GM18909 (cell line): ENCODE data around the gene PRORP.
"Not testable (repeated sequence)": the region's sequence is repeated elsewhere in the genome, so short reads cannot be mapped to it uniquely, and the experiment has no call there.

Experiments
- ATAC-seq: cut with Tn5 transposase; IDR thresholded peaks from one replicate; pipeline ENCODE4 v1.9.1; 2021; ENCODE audit warnings: mild to moderate bottlenecking; ENCODE audit not compliant: unreplicated experiment, poor library complexity

PRORP gene

DNA sequence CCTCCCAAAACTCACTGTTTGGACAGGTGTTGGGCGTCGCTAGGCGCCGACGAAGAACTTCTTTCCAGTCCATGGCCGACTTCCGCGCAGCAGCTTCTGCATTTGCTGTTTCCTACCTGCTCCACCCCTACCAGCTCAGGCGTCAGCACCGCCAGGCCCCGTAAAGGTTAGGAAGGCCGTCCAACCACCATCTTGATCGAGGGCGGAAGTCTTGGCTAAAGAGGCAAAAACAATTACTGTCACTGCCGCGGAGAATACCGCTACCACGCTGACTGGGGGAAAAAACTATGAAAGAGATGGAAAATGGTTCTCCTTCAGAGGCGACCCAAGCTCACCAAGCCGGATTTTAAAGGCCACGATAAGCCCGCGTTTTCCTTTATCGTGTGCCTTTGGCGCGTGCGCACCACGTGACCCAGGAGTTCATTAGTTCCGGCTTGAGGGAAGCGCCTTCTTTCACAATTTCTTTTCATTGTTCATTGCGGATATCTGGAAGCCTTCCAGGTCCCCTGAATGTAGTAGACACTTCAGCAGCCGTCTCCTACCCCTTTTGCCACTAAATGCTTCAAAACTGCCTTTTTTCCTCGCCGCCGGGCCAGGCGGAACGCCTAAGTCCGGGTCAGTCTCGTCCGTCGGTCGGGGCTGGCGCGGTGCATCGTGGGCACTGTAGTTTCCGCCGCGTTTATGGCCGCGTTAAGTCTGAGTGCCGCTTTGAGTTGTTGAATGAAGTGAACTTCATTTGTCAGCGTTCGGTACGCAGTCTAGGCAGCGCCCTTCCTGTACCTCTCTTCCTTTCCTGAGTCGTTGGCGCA is at the start of gene PRORP, which contains the start of gene PPP2R3C:
TSS of gene PRORP (plus strand) at position 666 of the 809 bp plus-strand sequence. CDS start 694 bp downstream, outside the sequence.
TSS of gene PPP2R3C (minus strand) at position 104 of the 809 bp plus-strand sequence. CDS start at position 73, 31 bp downstream.
- ATAC-seq = peak; percentile 86

DNA sequence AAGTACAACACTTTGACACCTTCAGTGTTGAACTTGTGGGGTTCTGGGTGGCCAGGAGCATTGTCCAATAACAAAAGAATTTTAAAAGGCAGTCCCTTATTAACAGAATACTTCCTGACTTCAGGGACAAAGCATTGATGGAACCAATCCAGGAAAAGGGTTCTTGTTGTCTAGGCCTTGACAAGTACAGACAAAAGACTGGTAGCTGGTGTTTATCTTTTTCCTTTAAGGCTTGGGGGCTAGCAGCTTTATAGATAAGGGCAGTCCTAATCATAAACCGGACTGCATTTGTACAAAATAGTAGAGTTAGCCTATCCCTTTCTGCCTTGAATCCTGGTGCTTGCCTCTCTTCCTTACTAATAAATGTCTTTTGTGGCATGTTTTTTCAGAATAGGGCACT is 48.9 kb upstream of the PRORP start:
- no peak for ATAC-seq

DNA sequence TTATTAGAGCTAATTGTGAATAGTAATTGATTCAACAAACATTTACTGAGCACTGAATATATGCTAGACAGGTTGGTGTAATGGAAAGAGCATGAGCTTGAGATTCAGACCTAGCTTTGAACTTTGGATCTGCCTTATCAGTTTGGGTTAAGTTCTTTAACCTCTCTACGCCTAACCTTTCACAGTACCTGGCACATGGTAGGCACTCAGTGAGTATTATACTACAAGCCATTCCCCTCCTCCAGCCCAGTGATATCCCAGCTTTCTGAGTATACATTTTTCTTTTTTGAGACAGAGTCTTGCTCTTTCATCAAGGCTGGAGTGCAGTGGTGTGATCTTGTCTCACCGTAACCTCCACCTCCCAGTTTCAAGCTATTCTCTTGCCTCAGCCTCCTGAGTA is 44.3 kb upstream of the PRORP start:
- no peak for ATAC-seq

DNA sequence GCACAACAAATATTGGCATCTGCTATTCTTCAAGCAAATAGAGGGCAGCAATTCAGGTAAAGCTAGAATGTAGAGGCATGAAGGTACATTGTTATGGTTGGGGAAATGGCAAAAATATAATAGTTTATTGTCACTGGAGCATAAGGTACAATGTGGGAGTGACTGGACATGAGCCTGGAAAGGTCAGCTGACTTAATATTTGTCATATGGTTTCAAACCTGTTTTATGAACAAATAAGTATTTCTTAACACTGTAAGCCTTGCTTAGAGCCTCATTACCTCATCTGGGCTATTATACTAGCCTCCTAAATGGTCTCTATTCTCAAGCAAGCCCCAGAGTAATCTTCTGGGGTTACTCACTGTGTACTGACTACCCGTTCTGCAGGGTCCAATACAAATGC is 42.6 kb upstream of the PRORP start:
- no peak for ATAC-seq

DNA sequence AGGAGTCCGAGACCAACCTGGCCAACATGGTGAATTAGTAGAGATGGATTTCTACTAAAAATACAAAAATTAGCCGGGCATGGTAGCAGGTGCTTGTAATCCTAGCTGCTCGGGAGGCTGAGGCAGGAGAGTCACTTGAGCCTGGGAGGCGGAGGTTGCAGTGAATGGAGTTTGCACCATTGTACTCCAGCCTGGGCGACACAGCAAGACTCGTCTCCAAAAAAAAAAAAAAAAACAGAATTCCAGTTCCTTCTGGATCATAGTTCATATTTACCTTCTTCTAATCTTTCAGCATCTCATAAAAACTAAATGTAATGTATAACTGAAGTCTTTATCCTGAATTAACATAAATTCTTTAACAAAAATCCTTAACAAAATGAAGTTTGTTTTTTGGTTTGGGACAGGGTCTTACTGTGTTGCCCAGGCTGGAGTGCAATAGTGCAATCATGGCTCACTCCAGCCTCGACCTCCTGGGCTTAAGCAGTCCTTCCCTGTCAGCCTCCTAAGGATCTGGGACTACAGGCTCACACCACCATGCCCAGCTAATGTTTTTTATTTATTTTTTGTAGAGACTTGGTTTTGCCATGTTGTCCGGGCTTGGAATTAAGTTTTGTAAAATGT is 38.7 kb upstream of the PRORP start:
- no peak for ATAC-seq

DNA sequence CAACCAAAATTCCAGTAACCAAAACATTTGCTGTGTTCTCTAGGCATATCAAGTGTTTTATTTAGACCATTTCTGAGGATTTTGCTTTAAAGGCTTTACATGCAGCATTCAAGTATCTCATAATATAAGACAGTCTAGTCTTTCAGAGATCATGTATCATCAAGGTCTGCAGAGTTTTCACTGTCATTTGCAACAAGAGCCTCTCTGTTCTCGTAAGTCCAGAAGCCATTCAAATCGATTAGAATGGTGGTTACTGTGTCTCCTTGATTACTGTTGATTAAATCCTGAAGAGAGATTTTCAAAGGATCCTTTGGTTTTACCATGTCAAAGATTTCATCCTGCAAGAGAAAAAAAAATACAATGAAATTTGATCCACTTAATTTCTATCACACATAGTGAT is 36.9 kb upstream of the PRORP start:
- no peak for ATAC-seq

DNA sequence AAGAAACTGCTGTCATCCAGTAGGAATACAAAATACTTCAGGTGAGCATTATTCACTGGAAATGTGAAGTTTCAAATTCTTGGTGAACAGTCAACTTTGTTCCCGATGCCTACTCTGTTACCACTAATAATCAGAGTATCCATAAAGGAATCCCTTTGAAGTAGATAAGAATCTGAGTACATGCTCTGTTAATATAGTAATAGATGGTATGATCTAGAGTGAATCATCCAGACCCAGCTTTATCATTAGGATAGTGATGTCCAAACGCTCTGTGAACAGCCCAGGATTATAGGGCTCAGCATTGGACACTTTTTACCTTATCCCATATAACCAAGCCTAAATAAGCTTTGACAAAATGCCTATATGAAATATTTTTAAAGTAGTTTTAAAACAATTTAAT is 33.8 kb upstream of the PRORP start:
- no peak for ATAC-seq

DNA sequence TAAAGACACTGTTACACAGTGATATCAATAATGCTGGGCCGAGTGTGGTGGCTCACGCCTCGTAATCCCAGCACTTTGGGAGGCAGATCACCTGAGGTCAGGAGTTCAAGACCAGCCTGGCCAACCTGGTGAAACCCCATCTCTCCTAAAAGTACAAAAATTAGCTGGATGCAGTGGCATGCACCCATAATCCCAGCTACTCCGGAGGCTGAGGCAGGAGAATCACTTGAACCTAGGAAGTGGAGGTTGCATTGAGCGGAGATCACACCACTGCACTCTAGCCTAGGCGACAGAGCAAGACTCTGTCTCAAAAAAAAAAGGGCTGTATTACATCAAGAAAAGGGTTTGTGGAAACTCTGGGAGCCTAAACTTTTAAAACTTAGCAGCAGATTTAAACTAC is 27.7 kb upstream of the PRORP start:
- ATAC-seq = not testable (repeated sequence)

DNA sequence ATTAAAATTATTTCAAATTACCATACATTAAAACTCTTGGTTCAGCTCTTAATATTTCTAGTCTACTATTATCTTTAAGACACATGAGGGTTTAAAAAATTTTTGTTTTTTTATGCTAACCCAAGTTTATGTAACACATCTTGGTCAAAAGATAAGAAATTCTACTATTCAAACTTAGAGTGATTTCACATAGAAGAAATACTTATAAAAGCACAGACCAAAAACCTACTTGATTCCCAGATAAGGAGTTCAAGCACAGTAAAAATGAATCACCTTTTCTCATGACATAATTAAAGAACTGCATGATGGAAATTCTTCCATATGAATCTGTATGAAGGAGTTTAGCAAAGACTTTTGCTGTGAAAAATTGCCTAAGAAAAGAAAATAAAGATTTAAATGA is 14.5 kb upstream of the PRORP start:
- no peak for ATAC-seq

DNA sequence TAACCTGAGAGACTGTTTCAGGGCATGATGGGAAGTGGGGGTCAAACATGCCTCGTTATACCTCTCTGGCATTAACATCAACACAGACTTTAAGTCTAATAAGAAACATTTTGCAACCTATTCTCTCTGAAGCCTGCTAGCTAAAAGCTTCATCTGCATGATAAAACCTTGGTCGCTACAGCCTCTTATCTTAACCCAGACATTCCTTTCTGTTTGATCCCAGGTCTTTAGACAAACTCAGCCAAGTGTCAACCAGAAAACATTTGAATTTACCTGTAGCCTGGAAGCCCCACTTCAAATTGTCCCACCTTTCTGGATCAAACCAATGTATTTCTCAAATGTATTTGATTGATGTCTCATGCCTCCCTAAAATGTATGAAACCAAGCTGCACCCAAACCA is 9.7 kb upstream of the PRORP start:
- no peak for ATAC-seq

DNA sequence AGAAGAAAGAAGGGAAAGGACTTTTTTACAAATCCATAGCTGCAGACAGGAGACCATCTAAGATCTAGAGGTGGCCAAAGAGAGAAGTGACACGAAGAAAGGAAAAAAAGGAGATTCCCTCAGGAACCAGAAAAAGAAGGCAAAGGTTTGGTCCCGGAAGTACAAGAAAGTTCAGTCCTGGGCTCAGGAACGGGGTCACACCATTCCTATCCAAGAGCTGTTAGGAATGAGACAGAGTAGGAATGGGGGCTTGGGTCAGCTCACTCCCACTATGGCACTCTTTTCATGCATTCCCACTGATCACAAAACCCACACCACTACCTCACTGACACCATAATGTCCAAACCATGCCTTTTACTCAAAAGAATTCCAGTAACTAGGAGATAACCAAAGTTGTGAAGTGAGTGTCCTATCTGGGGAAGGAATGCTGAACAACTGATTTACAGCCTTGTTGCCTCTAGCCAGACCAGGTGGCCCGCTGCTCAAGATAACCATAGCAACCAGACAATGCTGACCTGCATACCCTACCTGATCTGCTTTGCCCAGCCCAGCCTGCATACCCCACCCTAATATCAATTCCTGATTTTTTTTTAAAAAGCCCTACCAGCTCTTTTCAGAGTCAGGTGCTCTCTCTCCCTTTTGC is 8.9 kb upstream of the PRORP start:
- no peak for ATAC-seq

DNA sequence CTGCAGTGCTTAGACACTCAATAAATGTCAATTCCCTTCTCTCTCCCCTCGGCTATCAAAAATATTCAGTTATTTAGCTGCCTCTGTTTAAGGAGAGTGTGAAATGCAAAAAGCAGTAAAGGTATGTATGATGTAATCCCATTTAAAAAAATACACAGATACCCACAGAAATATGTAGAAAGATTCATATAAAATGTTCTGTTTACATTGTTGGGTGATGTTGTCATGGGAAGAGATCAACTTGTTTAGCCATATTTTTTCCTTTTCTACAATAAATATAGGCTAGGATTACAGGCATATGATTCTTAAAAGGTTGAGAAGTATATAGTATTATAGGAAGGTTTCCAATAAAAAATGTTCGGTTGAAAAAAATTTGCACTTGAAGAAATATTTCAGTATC is 8.3 kb upstream of the PRORP start:
- no peak for ATAC-seq

DNA sequence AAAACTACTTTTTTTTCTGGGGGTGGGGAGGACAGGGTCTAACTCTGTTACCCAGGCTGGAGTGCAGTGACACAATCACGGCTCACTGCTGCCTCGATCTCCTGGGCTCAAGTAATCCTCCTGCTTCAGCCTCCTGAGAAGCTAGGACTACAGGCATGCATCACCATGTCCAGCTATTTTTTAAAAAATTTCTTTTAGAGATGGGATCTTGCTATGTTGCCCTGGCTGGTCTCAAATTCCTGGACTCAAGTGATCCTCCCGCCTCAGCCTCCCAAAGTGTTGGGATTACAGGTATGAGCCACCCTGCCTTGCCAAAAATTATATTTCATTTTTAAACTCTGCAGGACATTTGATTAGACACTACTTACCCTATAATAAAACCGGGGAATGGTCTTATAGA is 6.1 kb upstream of the PRORP start:
- ATAC-seq = no peak

DNA sequence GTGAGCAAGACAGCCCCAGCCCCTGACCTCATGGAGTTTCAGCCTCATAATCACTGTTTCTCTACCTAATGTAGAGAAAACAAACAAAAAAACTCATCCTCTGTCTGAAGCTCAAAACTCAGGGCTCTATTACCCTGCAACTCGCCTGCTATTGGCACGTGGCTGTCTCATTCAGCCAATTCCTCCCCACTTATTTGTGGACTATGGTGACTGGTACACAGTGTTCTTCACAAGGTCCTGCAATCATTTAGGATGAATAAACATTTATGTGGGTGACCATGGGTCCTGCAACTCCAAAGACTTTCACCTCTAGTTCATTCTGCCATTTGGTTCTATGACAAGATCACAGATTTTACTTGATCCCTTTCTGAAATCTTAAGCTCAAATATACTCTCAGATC is 5.2 kb upstream of the PRORP start:
- no peak for ATAC-seq

DNA sequence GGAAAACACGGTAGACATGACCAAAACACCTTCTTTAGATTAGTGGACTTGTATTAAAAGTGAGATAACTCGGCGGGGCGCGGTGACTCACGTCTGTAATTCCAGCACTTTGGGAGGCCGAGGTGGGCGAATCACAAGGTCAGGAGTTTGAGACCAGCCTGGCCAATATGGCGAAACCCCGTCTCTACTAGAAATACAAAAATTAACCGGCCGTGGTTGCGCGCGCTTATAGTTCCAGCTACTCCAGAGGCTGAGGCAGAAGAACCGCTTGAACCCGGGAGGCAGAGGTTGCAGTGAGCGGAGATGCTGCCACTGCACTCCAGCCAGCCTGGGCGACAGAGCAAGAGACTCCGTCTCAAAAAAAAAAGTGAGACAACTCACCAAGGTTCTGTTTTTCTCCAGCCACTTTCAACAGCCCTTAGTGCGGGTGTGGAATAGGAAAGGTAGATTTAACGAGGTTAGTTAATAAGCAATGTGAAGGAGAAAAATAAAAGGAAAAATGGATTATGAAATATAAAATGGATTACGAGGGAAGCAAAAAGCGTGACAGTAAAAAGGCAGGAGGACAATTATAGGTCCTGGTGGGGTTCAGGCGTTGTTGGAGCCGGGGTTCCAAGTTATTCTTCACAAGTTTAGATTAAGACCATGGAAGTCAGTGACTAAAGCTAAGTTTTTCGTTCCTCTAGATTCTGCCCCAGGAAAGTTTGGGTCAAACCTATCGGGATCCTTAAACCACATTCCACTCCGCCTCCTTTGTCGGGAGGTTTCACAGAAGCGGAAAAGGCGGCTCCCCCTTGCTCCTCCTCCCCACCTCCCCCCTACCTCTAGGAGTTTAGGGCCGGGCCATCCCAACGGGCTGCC is 1.1 kb upstream of the PRORP start:
- ATAC-seq = peak; percentile 2

DNA sequence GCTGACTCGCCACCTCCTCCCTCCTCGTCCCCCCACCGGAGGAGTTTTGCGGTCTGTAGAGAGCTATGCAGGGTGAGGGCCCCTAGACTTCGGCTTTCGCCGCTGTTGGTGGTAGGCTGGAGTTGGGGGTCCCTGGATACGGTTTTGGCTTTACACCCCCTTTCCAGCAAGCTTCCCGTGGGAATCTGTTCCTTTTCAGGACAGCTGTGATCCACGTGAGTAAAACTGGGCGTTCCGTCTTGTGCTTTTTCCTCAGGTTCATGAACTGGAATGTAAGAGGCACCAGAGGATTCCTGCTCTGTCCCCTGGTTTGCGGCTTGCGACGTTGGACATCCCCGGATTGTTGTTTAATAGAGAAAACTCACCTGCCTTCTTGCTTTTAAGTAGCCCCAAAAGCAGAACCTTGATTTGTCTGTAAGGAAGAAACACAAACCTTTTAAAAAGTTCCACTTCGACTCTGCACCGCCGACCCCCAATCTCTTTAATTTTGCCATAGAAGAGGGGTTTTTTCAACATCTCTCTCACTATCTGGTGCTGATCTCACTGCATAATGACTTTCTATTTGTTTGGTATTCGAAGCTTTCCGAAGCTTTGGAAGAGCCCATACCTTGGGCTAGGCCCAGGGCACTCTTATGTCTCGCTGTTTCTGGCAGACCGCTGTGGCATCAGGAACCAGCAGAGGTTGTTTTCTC is 490 bp downstream of the PRORP start:
- ATAC-seq = no peak

DNA sequence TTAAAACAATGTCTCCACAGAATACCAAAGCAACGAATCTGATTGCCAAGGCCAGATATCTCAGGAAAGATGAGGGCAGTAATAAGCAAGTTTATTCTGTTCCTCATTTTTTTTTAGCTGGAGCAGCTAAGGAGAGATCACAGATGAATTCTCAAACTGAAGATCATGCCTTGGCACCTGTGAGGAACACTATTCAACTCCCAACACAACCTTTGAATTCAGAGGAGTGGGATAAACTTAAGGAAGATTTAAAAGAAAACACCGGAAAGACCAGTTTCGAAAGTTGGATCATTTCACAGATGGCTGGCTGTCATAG is 994 bp downstream of the PRORP start:
- ATAC-seq = no peak

DNA sequence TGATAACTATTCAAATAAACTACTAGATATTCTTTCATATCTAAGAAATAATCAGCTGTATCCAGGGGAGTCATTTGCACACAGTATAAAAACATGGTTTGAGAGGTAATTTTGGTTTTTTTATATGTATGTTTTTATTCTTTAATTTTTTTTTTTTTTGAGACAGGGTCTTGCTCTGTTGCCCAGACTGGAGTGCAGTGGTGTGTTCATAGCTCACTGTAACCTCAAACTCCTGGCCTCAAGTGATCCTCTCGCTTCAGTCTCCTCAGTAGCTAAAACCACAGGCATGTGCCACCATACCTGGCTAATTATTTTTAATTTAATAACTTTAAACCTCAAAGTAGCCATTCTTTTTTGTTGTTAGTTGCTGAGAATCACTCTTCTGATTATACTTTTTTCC is 1.8 kb downstream of the PRORP start:
- no peak for ATAC-seq

DNA sequence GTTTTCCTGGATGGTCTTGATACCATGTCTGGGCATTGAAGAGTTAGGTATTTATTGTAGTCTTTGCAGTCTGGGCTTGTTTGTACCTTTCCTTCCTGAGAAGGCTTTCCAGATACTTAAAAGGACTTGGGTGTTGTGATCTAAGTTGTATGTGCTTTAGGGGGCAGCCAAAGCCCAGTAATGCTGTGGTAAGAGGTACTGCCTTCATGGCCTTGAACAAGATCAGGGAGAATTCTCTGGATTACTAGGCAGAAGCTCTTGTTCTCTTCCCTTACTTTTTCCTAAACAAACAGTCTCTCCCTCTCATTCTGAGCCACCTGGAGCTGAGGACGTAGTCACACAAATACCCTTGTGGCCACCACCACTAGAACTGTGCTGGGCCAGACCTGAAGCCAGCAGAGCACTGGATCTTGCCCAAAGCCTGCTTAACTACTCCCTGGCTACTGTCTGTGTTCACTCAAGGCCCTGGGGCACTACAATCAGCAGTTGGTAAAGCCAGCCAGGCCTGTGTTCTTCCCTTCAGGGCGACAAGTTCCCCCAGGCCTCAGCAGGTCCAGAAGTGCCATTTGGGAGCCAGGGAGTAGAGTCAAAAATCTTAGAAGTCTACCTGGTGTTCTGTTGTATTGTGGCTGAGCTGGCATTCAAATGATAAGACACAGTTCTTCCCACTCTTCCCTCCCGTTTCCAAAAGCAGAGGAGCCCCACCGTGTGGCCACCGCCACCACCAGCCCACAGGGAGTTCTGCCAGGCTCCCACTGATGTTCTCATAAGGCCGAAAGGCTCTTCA is 11.4 kb downstream of the PRORP start:
- ATAC-seq = no peak
